Endothelial cell of umbilical vein (primary cell): ENCODE results near the gene GLRX5.

Experiments
- EZH2 ChIP-seq: IDR thresholded peaks from 2 replicates; pipeline ENCODE4 v1.6.1; 2012; ENCODE audit warnings: borderline replicate concordance, low read depth, mild to moderate bottlenecking, moderate library complexity, low read length, inconsistent platforms; ENCODE audit not compliant: severe bottlenecking
- MYC ChIP-seq: IDR thresholded peaks from one replicate; pipeline ENCODE4 v1.6.1; 2011; ENCODE audit warnings: mild to moderate bottlenecking, low read depth, low read length
- TF ChIP-seq, protein P1 (sequence below), 2 donors: IDR thresholded peaks; 1 replicate in 1 of 2; 2 replicates in 1 of 2; pipeline ENCODE4 v1.5.1; 2011; ENCODE audit warnings: low read length in 2 of 2, mild to moderate bottlenecking in 2 of 2, moderate library complexity in 2 of 2, control low read depth in 1 of 2, inconsistent platforms in 1 of 2, low read depth in 1 of 2; ENCODE audit not compliant: insufficient read depth in 1 of 2; ENCODE audit errors: extremely low read depth in 1 of 2

DNA sequence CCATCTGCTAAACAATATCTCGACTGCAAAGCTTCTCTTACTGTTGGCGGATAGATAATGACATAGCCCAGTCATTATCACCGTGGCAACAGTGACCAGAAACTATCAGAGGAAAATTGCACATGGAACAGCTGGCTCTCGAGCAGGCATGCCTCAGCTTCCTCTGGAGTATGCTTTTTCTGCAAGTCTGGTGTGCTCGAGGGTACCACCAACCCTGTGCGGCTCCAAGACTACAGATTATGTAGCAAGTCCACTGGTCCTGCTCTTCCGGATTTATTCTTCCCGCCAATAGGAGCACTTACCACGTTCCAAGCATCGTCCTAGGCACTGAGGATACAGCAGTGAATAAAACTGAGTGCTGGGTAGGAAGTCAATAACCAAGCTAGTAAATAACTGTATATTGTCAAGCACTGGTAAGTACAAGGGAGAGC is 1.4 kb upstream of the GLRX5 start:
- TF ChIP-seq, protein P1, sequence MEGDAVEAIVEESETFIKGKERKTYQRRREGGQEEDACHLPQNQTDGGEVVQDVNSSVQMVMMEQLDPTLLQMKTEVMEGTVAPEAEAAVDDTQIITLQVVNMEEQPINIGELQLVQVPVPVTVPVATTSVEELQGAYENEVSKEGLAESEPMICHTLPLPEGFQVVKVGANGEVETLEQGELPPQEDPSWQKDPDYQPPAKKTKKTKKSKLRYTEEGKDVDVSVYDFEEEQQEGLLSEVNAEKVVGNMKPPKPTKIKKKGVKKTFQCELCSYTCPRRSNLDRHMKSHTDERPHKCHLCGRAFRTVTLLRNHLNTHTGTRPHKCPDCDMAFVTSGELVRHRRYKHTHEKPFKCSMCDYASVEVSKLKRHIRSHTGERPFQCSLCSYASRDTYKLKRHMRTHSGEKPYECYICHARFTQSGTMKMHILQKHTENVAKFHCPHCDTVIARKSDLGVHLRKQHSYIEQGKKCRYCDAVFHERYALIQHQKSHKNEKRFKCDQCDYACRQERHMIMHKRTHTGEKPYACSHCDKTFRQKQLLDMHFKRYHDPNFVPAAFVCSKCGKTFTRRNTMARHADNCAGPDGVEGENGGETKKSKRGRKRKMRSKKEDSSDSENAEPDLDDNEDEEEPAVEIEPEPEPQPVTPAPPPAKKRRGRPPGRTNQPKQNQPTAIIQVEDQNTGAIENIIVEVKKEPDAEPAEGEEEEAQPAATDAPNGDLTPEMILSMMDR (IDR thresholded peaks at IDR 0.05; ENCODE audit: extremely low read depth in 1 of 2, insufficient read depth in 1 of 2, low read depth in 1 of 2, low read length in 2 of 2) = no peak
- TF ChIP-seq EZH2 (no peak), MYC (no peak)
